DMS 273 (cell line): Measurements from ENCODE around the gene GPATCH3.
"Not testable (repeated sequence)": the region's sequence is repeated elsewhere in the genome, so short reads cannot be mapped to it uniquely, and the experiment has no call there.

Source experiments
- DNase-seq: peaks from one replicate; lab custom pipeline; 2025; ENCODE audit not compliant: unreplicated experiment; lab: John Stamatoyannopoulos, UW

GPATCH3 gene

DNA sequence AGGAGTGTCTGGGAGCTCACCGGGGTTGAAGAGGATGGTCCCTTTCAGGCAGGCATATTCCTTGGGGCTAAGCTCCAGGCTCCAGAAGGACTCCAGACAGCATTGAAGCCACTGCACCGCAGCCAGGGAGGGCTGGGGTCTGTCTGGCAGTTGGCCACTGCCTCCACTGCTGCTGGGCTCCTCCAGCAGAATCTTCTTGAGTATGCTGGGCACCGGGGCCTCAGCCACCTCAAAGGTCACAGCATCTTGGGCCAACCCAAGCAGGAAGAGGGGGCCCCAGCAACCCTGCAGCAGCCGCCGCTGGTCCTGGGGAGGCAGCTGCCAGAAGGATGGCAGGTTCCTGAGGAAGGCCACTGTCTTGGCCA, 13.1 kb upstream of the GPATCH3 start:
- DNase-seq: no peak

GRCh38 chr1:26912147-26912490, 11.9 kb upstream of the GPATCH3 start:
- no peak for DNase-seq

DNA sequence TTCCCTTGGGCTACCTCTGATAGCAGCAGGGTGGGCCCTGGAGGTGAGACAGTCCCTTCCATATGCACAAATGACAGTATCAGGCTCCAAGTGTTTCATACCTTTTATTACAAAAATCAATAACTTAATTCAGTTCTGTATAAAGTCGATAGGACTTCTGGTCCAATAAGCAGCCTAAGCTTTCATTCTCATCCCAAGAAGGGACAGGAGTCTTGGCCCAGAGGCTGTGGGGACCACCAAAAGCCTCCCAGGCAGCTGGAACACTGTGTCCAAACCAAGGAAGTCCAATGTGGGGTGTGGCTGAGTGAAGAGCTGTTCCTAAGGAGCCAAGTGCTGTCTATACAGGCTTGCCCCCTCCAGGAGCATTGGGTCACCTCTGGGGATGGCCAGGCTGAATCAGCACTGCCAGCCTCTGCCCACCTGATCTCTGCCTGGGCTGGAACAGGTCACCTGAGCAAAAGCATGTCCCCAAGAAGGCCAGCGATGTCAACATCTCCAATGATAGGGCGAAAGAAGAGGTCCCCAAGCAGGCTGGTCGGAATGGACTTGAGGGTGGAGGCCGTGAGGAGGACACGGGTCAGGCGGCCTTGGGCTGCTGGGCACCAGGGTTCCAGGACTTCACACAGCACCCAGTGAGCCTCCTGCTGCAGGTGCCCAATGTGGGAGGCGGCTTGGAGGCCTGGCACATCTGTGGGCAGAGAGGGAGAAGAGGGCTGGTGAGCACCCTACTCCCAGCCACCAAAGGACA, 11.3 kb upstream of the GPATCH3 start:
- no peak for DNase-seq

- DNase-seq: no peak
These were observed 10.3 kb upstream of the GPATCH3 start for GRCh38 chr1:26910343-26911160.

- DNase-seq: no peak
These were observed 9.7 kb upstream of the GPATCH3 start for GRCh38 chr1:26909951-26910342.

GRCh38 chr1:26907071-26907917, 7.0 kb upstream of the GPATCH3 start:
- DNase-seq: no peak

GRCh38 chr1:26900815-26901511, 696 bp upstream of the GPATCH3 start:
- no peak for DNase-seq

GRCh38 chr1:26897351-26897750, 2.9 kb downstream of the GPATCH3 start:
- DNase-seq: no peak

GRCh38 chr1:26894263-26894662, 6.0 kb downstream of the GPATCH3 start:
- no peak for DNase-seq

DNA sequence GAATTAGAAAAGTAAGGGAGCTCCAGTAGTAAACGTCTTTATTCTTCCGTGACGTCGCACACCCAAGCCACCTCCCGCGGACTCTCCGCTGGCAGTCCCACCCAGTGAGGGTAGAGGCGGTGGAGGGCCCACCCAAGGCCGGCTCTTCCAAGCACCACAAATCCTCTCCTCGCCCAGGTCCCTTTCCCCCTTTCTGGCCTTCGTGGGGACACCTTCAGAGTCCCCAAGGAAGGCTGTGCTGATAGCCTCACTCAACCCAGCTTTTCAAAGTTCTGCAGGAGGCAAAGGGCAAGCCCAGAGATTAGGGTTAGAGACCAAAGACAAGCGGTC, 9.8 kb downstream of the GPATCH3 start:
- no peak for DNase-seq

GRCh38 chr1:26889551-26890466, 10.5 kb downstream of the GPATCH3 start, which contains the start of gene GPN2:
TSS of gene GPN2 (minus strand) at chr1:26890283. CDS start at chr1:26890096, 187 bp downstream.
- DNase-seq: peak; percentile 89

DNA sequence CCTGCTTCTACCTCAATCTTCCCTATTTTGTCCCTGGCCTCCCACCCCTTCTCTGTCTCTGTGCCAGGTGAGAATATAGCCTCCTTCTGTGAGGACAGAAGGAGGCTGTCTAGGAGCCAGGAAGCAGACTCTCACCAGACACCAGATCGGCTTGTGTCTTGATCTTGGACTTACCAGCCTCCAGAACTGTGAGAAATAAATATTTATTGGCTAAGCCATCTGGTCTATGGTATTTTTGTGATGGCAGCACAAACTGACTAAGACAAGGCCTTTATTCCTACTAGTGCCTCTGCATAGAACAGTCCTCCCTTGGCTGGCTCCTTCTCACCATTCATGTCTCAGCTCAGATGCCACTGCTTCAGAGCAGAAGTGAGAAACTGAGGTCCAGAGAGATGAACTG, 12.0 kb downstream of the GPATCH3 start:
- peak; percentile 41 for DNase-seq

- peak; percentile 58 for DNase-seq
These were observed 13.1 kb downstream of the GPATCH3 start for GRCh38 chr1:26887125-26887524.

- DNase-seq: no peak
These were observed 17.4 kb downstream of the GPATCH3 start for GRCh38 chr1:26882696-26883463.

DNA sequence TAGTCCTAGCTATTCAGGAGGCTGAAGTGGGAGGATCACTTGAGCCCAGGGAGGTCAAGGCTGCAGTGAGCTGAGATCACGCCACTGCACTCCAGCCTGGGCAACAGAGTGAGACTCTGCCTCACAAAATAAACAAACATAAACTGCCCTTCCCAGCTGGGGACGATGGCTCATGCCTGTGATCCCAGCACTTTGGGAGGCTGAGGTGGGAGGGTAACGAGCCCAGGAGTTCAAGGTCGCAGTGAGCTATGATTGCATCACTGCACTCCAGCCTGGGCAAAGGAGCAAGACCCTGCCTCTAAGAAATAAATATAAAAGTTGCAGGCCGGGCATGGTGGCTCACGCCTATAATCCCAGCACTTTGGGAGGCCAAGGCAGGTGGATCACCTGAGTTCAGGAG, 18.7 kb downstream of the GPATCH3 start:
- DNase-seq: not testable (repeated sequence)

DNA sequence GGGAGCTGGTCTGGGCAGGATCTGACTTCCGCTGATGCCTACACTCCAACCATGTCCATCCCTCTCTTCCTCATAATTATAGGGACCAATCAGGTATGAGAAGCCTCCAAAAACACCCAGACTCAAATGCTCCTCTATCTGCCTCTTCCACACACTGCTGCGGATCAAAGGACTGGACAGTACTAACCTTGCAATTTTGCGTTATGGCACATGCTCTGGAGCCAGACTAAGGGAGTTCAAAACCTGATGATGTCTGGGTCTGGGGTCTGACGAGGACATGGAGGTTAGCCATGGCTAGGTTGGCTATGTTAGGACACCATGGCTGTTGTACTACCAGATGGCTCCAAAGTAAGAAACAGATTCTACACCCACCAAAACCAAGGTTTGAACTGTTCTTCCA, 20.5 kb downstream of the GPATCH3 start:
- no peak for DNase-seq

GRCh38 chr1:26877326-26877725, 22.9 kb downstream of the GPATCH3 start:
- DNase-seq: no peak

DNA sequence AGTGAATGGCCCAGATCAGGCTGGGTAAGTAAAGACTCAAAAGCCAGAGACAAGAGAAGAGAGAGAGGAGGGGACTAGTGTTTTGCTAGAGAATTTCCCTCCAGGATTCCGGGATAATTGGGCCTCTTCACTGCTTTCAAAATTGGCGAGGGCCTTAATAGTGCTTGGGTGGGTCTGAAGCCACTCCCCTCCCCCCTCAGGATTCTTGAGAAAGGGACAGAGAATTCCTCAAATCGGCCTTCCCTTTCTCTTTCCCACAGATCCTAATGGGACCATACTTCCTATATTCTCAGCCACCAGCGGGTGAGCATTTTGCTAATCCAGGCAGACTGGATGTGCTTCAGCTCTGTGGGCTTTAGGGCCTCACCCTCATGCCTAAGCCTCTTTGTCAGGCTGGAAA, 25.4 kb downstream of the GPATCH3 start:
- no peak for DNase-seq

- not testable (repeated sequence) for DNase-seq
These were observed 27.2 kb downstream of the GPATCH3 start for GRCh38 chr1:26873097-26873496.
